Left renal cortex interstitium (tissue), 4 donors: ENCODE measurements around the gene ADCY1. TPM values are rescaled to one million over a fixed set of nuclear protein-coding genes. Genes with fewer than 3 reads are reported as not detected.
A peak's percentile ranks its signal among the peaks of the same experiment; 100 is the strongest.

Experiments used
- DNase-seq, 4 donors: peaks; one replicate each; pipeline ENCODE4 v3.0.0-alpha.2; 2013; ENCODE audit warnings: low read depth in 4 of 4, low spot score in 2 of 4, missing footprints in 1 of 4
- polyA plus RNA-seq, 4 donors: library from polyadenylated mRNA; unstranded; fragments of 120-200 nt; gene quantifications; one replicate each; pipeline ENCODE4 v1.2.1, GENCODE V29; 2013; ENCODE audit not compliant: insufficient read length in 4 of 4

ADCY1 gene
- polyA plus RNA-seq, 4 donors: 3.0 to 4.7 (median 3.2) TPM

- DNase-seq: no peak
Observed at GRCh38 chr7:45649560-45650346, 75.6 kb downstream of the ADCY1 start.

- DNase-seq: no peak
Observed at GRCh38 chr7:45650404-45651394, 76.5 kb downstream of the ADCY1 start.

GRCh38 chr7:45651540-45651939 is 77.4 kb downstream of the ADCY1 start:
- DNase-seq: no peak

- no peak for DNase-seq
Observed at GRCh38 chr7:45652630-45653029, 78.5 kb downstream of the ADCY1 start.

DNA sequence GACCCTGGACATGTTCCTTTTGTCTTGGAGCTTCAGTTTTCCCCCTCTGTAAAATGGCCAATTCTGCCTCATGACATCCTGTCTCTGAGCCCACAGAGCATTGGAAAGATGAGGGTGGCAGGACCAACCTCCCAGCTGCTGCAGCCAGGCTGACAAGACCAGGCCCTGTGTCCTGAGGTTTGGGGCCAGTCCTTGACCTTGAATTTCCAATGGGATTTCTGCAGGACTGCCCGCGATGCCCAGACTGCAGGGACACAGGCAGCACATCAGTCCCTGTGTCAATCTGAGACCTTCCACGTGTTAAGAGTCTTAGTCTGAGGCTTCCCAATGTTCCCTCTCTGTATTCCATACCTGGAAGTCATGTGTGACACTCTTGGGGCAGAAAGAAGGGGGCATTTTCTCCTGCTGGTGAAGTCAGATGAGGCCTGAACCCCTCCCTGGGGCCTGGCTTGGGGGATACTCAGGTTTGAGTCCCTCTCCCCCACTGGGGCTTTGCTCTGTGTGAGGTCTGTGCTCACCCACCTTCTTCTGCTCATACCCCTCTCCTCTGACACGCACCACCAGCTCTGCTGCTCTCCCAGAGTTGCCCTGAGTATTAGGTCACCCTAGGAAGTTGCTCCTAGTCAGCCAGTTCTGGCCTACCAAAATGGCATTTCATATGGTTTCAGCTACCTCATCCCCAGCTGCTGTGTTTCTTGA is 79.2 kb downstream of the ADCY1 start:
- no peak for DNase-seq

DNA sequence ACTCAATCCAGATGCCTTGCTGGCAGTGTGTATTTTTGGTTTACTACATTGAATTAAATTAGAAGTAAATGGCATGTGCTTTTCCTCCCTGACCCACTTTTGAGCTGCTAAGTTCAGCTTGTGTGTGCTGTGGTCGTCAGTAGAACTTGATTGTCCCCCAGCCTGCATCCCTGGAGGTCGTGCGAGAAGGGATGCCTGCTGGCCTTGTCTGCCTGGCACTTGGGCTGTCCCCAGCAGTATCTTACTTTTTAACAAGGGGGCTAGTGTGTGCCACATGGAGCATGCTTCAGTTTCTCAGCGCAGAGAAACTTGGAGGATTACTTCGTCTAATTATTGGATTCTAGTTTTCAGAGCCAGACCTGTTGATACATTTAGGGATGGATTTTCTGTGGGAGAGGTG is 80.2 kb downstream of the ADCY1 start:
- DNase-seq: no peak

DNA sequence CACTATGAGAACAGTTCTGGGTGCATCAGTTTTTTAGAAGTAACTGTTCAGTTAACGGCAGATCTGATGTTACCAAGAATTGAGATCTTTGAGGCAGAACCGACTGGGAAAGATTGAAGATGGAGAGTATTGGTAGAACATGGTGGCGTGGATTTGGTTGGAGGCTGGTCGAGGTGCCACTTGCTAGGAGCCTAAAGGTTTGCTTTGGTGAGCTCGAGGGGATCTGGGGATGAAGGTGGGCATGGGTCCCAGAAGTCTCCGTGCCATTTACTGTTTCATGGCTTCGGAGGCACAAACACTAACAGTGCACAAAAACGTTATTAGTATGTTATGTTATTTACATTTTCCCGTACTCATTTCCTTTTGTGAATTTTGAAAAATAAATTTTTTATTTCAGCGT is 81.4 kb downstream of the ADCY1 start:
- DNase-seq: no peak

DNA sequence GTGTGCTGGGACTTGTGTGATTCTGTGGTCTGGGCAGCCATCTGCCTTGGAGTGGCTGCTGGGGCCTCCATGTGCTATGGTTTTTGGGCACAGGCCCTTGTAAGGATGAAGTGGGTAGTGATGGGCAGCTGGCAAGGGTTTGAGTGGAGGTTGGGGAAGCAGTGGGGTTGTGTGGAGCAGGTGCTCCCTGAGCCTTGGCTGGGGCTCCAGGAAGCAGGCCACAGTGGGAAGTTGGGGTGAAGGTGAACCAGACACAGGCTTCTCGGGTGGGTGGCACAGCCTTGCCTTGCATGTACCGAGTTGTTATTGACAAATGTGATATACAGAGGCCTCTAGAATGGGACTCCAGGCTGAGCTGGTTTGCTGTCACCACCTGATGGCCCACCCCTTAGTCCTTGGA is 82.3 kb downstream of the ADCY1 start:
- DNase-seq: no peak

DNA sequence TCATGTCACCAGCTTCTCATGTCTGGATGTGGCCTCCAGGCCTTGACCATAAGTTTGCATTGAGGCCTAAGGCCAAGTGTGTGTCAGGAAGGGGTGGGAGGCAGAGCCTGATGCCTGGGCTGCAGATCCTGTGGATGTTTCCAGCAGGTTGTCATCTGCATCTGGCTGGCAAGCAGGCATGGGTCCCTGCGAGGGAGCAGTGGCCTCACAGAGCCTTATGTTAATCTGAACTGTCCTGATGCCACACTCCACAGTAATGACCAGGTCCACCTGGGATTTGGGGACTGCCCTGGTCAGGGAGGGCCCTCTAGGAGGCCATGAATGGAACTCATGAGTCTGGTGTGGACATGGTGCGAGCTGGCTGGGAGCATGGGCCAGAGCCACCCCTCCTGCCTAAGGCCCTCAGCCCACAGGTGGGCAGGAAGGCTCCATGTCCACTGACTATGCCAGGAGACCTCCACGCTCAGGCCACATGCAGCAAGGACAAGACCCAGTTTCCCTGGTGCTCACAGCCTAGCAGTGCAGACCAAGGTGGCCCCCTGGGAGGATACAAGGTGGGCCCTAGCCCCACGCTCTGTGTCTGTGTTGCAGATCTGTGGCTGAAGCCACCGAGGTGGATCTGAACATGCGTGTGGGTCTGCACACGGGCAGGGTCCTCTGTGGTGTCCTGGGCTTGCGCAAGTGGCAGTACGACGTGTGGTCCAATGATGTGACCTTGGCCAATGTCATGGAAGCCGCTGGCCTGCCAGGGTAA is 83.1 kb downstream of the ADCY1 start:
- DNase-seq: no peak

DNA sequence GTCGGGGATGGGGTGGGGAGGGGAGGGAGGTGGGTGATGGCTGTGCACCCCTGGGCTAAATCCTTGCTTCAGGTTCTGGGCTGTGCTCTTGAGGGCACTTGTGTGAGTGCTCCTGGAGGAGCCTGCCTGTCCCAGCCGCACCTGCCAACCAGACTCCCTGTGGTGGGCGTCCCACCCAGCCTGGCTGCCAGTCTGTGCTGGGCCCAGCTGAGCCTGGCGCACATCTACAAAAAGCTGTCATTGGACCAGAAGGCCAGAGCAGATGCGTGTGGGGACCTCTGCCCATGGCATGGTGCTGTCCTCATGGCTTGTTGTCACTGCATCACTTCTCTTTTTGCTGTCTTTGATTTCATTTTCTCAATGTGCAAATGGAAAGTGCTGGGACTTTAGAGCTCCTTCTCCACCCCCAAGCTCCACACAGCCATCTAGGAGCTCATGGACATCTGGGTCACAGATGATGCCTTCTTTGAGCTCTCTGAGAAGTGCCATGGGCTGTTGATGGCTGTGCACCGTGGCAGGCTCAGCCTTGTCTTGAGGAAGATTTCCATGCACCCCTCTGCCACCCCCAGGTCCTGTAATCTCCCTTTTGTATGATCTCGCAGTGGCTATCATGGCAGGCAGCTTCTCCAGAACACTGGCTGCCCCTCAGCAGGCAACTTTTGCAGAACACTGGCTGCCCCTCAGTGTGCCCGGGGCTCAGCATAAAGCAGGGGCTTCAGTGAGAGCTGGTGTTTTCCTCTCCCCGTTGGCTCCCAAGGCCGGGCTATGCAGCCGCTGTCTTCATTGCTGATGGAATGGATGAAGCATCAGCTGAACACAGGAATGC is 83.9 kb downstream of the ADCY1 start:
- DNase-seq: no peak

GRCh38 chr7:45658716-45659495 is 84.7 kb downstream of the ADCY1 start:
- peak; percentile 11 to 44 (median 28) for DNase-seq

DNA sequence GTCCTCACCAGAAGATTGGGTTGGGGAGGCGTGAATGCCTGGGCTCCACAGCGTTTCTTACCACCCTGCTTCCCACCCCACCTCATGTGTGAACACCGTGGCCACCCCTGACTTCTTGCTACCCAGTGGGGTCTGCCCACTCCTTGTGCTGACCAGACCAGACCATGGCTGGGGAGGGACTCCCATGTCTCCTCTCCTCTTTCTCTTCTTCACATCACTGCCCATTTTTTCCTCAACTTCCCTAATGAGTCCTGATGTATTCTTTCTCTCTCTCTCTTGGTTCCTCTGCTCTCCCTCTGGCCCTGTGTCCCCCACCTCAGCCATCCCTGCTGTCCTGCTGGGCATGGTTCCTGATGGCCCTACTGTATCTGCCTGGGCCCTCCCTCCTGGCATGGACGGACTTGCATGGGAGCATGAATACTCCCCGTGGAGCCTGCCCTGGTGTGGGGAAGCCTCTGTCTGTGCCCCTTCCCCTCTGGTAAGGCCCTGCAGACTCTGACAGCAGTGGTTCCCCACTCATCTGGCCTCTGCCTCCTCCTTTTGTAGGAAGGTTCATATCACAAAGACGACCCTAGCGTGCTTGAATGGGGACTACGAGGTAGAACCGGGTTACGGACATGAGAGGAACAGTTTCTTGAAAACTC is 85.5 kb downstream of the ADCY1 start:
- DNase-seq: peak in 1 of 4 donors; percentile 1

DNA sequence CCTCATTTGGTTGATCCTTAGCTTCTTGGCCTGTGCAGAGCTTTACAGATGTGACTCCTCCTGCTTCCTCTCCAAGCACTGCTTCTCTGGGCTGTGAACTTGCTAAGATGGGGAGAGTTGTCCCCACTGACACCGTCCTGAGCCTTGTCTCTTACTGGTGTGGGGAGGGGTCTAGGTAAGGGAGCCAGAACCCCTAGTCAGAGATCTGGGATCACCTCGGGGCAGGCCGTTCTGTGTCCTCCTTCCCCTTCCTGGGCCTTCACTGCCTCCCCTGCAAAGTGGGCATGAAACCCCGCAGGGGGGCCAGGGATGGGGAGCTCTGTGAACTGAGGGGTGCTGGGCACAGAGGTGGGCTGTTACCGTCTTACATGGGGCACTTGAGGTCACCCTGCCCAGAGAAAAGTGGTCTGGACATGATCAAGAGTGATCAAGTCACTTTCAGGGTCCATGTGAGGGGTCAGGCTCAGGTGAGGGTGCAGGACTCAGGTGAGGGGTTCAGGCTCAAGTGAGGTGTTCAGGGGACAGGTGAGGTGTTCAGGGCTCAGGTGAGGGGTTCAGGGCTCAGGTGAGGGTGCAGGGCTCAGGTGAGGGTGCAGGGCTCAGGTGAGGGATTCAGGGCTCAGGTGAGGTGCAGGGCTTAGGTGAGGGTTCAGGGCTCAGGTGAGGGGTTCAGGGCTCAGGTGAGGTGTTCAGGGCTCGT is 86.2 kb downstream of the ADCY1 start:
- no peak for DNase-seq

- no peak for DNase-seq
Observed at GRCh38 chr7:45660901-45661211, 86.7 kb downstream of the ADCY1 start.

GRCh38 chr7:45661302-45661995 is 87.3 kb downstream of the ADCY1 start:
- no peak for DNase-seq

- no peak for DNase-seq
Observed at GRCh38 chr7:45662018-45662417, 87.8 kb downstream of the ADCY1 start.

DNA sequence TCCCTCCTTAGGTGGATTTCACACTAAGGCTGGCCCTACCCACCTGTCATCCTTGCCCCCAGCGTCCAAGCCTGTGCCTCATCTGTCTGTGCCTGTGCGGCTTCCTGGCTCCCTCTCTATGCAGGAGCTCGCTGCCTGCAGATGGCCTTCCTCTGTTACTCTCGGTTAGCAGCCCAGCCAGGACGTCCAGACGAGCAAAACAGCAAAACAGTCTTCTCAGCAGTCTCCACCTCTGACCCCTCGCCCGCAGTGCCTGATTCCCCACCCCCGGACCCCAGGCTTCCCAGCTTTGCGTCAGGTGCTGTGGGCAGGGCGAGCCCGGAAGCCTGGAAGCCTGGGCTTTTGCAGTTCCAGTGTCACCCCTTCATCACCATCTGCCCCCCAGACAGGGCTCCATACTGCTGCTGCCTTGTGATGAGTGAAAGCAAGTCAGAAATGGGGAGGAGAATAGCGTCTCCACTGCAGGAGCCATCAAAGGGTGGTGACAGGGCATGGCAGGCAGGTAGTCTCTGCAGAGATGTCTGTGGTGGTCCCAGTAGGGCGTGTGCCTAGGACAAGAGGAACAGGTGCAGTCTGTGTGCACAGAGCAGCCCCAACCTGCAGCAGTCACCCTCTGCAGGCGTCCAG is 88.5 kb downstream of the ADCY1 start:
- no peak for DNase-seq
